Psoas muscle (tissue), 8 donors: ENCODE data around the gene ZC3H18. TPM values are rescaled to one million over a fixed set of nuclear protein-coding genes. Genes with fewer than 3 reads are reported as not detected.

ENCODE experiments used
- ATAC-seq, 4 donors: fragments of 200-7000 bp; cut with Tn5 transposase; one replicate each; pipeline ENCODE4 v1.9.1; 2020; ENCODE audit warnings: moderate library complexity in 3 of 4, mild to moderate bottlenecking in 2 of 4
- DNase-seq, 2 donors: peaks; one replicate each; pipeline ENCODE4 v3.0.0-alpha.2; 2020
- H3K27ac ChIP-seq: fragments of 200-600 bp; one replicate; pipeline ENCODE4 v1.8.0; 2022
- H3K27me3 ChIP-seq, 3 donors: fragments of 200-600 bp in 1 of 3; one replicate each; pipeline versions ENCODE4 v1.6.1 to v1.8.0; 2013 to 2022; ENCODE audit warnings: low read length in 2 of 3, mild to moderate bottlenecking in 2 of 3, moderate library complexity in 1 of 3; ENCODE audit not compliant: insufficient read depth in 3 of 3
- H3K36me3 ChIP-seq, 2 donors: fragments of 200-600 bp in 1 of 2; one replicate each; pipeline versions ENCODE4 v1.6.1 to v1.8.0; 2013 to 2022; ENCODE audit warnings: low read depth in 1 of 2, mild to moderate bottlenecking in 1 of 2, moderate library complexity in 1 of 2; ENCODE audit not compliant: insufficient read depth in 1 of 2
- H3K4me1 ChIP-seq: fragments of 200-600 bp; one replicate; pipeline ENCODE4 v1.8.0; 2022
- H3K4me3 ChIP-seq: fragments of 200-600 bp; one replicate; pipeline ENCODE4 v1.8.0; 2022; ENCODE audit warnings: mild to moderate bottlenecking
- H3K9me3 ChIP-seq: fragments of 200-600 bp; one replicate; pipeline ENCODE4 v1.8.0; 2022
- WGBS, 3 donors: extraction: QIAGEN DNeasy Blood & Tissue Kit; methylation state at CpG; one replicate each; pipeline versions ENCODE4 v1.1.6 to v1.1.7; 2013; 5-methylcytosine and 5-hydroxymethylcytosine counted together
- intact Hi-C, 2 donors: fragments of 100-400 bp; cut with DNase I; formaldehyde crosslinking; loops; one replicate each; pipeline versions ENCODE4 v1.11.0 to v1.14.2; 2022
- polyA plus RNA-seq, 3 donors: library from polyadenylated mRNA; stranded (reverse); fragments of 200-250 nt; gene quantifications; one replicate each; pipeline ENCODE4 v1.2.3, GENCODE V29; 2013
- total RNA-seq, 4 donors: library from RNA; stranded (reverse); fragmentation: NEBNext Ultra II Directional in 2 of 4; extraction: Animal tissue kit (Norgen Biotek cat#: 25700) in 2 of 4; gene quantifications; one replicate each; pipeline versions ENCODE4 v1.2.1 to v1.2.4, GENCODE V29; 2021 to 2023
- TF ChIP-seq, protein P1 (sequence below): fragments of 200-600 bp; IDR thresholded peaks from one replicate; pipeline ENCODE4 v1.8.0; 2022; ENCODE audit warnings: antibody characterized with exemption
- donor health status: healthy with polysubstance abuse.
- donor health status: DM: no; HTN: no; CAD: no; lungs with moderate emphysema.
- donor health status: Bipolar disorder and iron deficiency.
- donor health status: healthy.
- donor health status: DM: yes; HTN: yes; CAD: no.
- donor health status: DM: no; HTN: no; CAD: no.
- donor health status: DM: no; HTN: no; CAD: no.
- donor health status: DM: yes; HTN: yes; CAD: no.

ZC3H18 gene
- total and polyA plus RNA-seq, 7 donors, result 19.9 to 36.0 (median 28.5) TPM

DNA sequence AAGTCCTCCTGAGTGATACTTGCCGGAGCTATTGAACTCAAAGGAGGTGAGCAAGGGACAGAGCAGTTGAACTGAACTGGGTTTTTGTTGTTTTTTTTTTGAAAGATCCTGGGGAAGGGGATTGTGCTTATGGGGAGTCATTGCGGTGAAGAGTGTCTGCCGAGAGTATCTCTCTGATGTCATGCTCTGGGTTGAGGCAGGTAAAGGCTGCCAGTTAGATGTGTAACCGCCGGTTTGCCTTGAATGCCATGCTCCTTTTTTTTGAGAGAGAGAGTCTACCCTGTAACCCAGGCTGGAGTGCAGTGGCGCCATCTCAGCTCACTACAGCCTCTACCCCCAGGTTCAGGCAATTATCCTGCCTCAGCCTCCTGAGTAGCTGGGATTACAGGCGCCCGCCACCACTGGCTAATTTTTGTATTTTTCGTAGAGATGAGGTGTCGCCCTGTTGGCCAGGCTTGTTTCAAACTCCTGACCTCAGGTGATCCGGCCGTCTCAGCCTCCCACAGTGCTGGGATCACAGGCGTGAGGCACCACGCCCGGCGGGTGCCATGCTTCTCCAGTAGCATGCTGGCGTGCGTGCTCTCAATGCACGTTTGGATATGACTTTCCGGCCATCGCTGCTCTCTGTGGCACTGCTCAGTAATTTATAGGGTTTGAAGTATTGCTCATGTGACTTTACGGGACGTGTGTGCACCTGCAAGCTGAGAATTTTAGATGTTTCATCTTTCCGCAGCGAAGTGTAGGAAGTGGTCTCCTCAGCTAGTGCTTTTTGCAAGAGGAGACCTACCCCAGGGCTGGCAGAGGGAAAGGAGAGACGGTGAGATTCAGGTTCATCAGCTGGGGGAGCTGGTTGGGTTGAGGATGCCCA lies 8.5 kb downstream of the ZC3H18 start:
- intact Hi-C loops, result no loop called here
- no peak overlapping the region for H3K4me3 ChIP-seq

DNA sequence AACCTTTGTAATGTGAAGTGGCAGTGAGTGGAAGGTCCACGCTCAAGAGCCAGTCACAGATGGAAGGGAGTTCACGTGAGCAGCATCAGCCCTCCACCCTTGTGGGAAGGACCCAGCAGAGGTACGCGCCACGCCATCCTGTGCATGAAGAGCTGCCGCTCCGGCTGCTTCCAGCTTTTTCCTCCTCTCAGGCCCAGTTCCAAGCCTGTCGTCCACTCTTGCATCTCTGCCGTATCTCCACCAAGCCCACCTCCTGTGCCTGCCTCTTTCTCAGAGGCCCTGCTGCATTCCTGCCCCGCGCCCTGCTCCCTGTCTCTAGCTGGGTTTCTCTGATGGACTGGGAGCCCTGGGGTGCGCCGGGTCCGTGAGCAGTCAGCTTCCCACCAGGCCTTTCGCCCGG lies 10.2 kb downstream of the ZC3H18 start:
- Histone ChIP-seq H3K27ac (no peak overlapping the region), H3K36me3 (peaks cover 0 to 69% of the 10 kb centered on the region in 2 donors), H3K4me1 (no peaks in the 10 kb centered on the region), H3K27me3 (no peaks in the 10 kb centered on the region), H3K9me3 (no peaks in the 10 kb centered on the region), H3K4me3 (no peak overlapping the region)
- DNase-seq, result no peak
- intact Hi-C loops, result no loop called here
- TF ChIP-seq, protein P1, sequence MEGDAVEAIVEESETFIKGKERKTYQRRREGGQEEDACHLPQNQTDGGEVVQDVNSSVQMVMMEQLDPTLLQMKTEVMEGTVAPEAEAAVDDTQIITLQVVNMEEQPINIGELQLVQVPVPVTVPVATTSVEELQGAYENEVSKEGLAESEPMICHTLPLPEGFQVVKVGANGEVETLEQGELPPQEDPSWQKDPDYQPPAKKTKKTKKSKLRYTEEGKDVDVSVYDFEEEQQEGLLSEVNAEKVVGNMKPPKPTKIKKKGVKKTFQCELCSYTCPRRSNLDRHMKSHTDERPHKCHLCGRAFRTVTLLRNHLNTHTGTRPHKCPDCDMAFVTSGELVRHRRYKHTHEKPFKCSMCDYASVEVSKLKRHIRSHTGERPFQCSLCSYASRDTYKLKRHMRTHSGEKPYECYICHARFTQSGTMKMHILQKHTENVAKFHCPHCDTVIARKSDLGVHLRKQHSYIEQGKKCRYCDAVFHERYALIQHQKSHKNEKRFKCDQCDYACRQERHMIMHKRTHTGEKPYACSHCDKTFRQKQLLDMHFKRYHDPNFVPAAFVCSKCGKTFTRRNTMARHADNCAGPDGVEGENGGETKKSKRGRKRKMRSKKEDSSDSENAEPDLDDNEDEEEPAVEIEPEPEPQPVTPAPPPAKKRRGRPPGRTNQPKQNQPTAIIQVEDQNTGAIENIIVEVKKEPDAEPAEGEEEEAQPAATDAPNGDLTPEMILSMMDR, result no peak
- ATAC-seq, result no peak
- WGBS, 3 donors, result 87 to 95% (median 89%) methylated on average over 16 of the region's 16 CpGs

More for the DNA sequence above, 8.5 kb downstream of the ZC3H18 start:
- no peak for ATAC-seq
- no peaks in the 10 kb centered on the region for H3K27me3 ChIP-seq
- H3K4me1 ChIP-seq, result no peaks in the 10 kb centered on the region
- no peaks in the 10 kb centered on the region for H3K9me3 ChIP-seq
- peaks cover 0 to 74% of the 10 kb centered on the region in 2 donors for H3K36me3 ChIP-seq
- 89 to 93% (median 91%) methylated on average over 26 of the region's 26 CpGs for WGBS, 3 donors
- TF ChIP-seq, protein P1, result no peak
- DNase-seq, result no peak
- no peak overlapping the region for H3K27ac ChIP-seq

DNA sequence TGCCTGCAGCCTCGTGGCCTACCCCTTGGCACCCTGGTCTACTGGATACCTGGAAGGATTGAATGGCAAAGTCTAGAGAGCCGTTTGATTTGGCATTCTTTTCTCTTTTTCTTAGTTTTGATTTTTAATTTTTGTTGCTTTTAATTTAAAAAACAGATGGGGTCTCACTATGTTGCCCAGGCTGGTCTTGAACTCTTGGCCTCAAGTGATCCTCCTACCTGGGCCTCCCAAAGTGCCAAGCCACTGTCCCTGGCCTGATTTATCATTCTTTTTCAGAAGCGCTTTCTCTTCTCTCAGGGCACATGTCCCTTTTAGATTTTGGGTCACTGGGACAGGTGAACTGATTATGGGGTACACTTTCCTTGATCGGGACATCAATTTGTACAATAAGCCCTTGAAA lies 10.8 kb downstream of the ZC3H18 start:
- WGBS, 3 donors, result 79 to 88% (median 81%) methylated on average over 4 of the region's 4 CpGs
- DNase-seq, result no peak
- intact Hi-C loops, result no loop called here

GRCh38 chr16:88582912-88583575 lies 12.8 kb downstream of the ZC3H18 start:
- Histone ChIP-seq H3K4me1 (no peaks in the 10 kb centered on the region), H3K27me3 (no peaks in the 10 kb centered on the region), H3K4me3 (no peak overlapping the region), H3K36me3 (peaks cover 3 to 61% of the 10 kb centered on the region in 2 donors), H3K27ac (no peak overlapping the region), H3K9me3 (no peaks in the 10 kb centered on the region)
- no peak for ATAC-seq
- WGBS, 3 donors, result 85 to 89% (median 87%) methylated on average over 14 of the region's 14 CpGs
- TF ChIP-seq, protein P1, result no peak
- intact Hi-C loops, result no loop called here
- DNase-seq, result peak in 1 of 2 donors; percentile 6

More for the DNA sequence above, 10.8 kb downstream of the ZC3H18 start:
- no peak overlapping the region for H3K4me3 ChIP-seq
- H3K36me3 ChIP-seq, result peaks cover 0 to 63% of the 10 kb centered on the region in 2 donors
- no peak overlapping the region for H3K27ac ChIP-seq
- TF ChIP-seq, protein P1, result no peak
- no peak for ATAC-seq
- no peaks in the 10 kb centered on the region for H3K9me3 ChIP-seq
- no peaks in the 10 kb centered on the region for H3K27me3 ChIP-seq
- H3K4me1 ChIP-seq, result no peaks in the 10 kb centered on the region
